IMR-90 (cell line): ENCODE data around the gene CTNNA1. TPM values are rescaled to one million over a fixed set of nuclear protein-coding genes. Genes with fewer than 3 reads are reported as not detected.

Experiments
- ATAC-seq: fragments of 200-7000 bp; cut with Tn5 transposase; 2 replicates; pipeline ENCODE4 v1.9.1; 2020; ENCODE audit warnings: low read depth, mild to moderate bottlenecking, moderate library complexity
- BruUV-seq: library from RNA; stranded (reverse); fragments of 400-500 nt; replicated peaks from 2 replicates; lab custom pipeline; 2021; lab: Mats Ljungman, UMichigan
- CTCF ChIA-PET: fragments of 300-600 bp; formaldehyde crosslinking; extraction: SDS; loops from one replicate; lab custom pipeline; 2021; ENCODE audit warnings: antibody characterized with exemption; lab: Yijun Ruan, JAX
- POLR2A ChIA-PET: fragments of 300-600 bp; sonication (Branson Sonifier 250); formaldehyde crosslinking; loops from one replicate; lab custom pipeline; 2022; ENCODE audit warnings: antibody characterized with exemption; ENCODE audit not compliant: unreplicated experiment; lab: Charles Lee
- DNase-seq: peaks from one replicate; pipeline ENCODE4 v3.0.0; 2013
- H2AFZ ChIP-seq: replicated peaks from 2 replicates; pipeline ENCODE3; 2013; ENCODE audit warnings: low read length, mild to moderate bottlenecking; ENCODE audit not compliant: poor library complexity
- H2AK5ac ChIP-seq: 2 replicates; pipeline ENCODE4 v1.6.1; 2013; ENCODE audit warnings: low read depth, low read length, inconsistent platforms
- H2AK9ac ChIP-seq: replicated peaks from 2 replicates; pipeline ENCODE3; 2013; ENCODE audit warnings: mild to moderate bottlenecking, low read depth, low read length, moderate library complexity; ENCODE audit not compliant: poor library complexity
- H2BK120ac ChIP-seq: 2 replicates; pipeline ENCODE4 v1.6.1; 2013; ENCODE audit warnings: low read depth, low read length, inconsistent platforms
- H2BK15ac ChIP-seq: 3 replicates; pipeline ENCODE4 v1.6.1; 2013; ENCODE audit warnings: low read depth, low read length, inconsistent platforms
- H2BK20ac ChIP-seq: 2 replicates; pipeline ENCODE4 v1.6.1; 2013; ENCODE audit warnings: low read depth, mild to moderate bottlenecking, inconsistent platforms, low read length, moderate library complexity
- H2BK5ac ChIP-seq: 2 replicates; pipeline ENCODE4 v1.6.1; 2013; ENCODE audit warnings: mild to moderate bottlenecking, low read depth, low read length, inconsistent platforms; ENCODE audit not compliant: poor library complexity, severe bottlenecking
- H3K14ac ChIP-seq: replicated peaks from 2 replicates; pipeline ENCODE4 v1.6.1; 2013; ENCODE audit warnings: low read depth, low read length, inconsistent platforms
- H3K18ac ChIP-seq: 2 replicates; pipeline ENCODE4 v1.6.1; 2013; ENCODE audit warnings: low read depth, low read length, control low read depth
- H3K23ac ChIP-seq: 2 replicates; pipeline ENCODE4 v1.6.1; 2013; ENCODE audit warnings: low read depth, low read length, inconsistent platforms
- H3K27ac ChIP-seq: 2 replicates; pipeline ENCODE4 v1.5.1; 2013; ENCODE audit warnings: mild to moderate bottlenecking, control low read depth, low read length; ENCODE audit not compliant: insufficient read depth
- H3K27me3 ChIP-seq: 2 replicates; pipeline ENCODE4 v1.6.1; 2013; ENCODE audit warnings: low read length; ENCODE audit not compliant: control insufficient read depth, insufficient read depth
- H3K36me3 ChIP-seq: 2 replicates; pipeline ENCODE4 v1.6.1; 2013; ENCODE audit warnings: low read length, mixed read lengths; ENCODE audit not compliant: control insufficient read depth, insufficient read depth
- H3K4ac ChIP-seq: 2 replicates; pipeline ENCODE4 v1.6.1; 2013; ENCODE audit warnings: low read depth, low read length, inconsistent platforms
- H3K4me1 ChIP-seq: 2 replicates; pipeline ENCODE4 v1.6.1; 2013; ENCODE audit warnings: low read length, mixed read lengths; ENCODE audit not compliant: control insufficient read depth, insufficient read depth
- H3K4me2 ChIP-seq: 2 replicates; pipeline ENCODE4 v1.6.1; 2013; ENCODE audit warnings: low read depth, mild to moderate bottlenecking, control low read depth, low read length, moderate library complexity
- H3K4me3 ChIP-seq: 2 replicates; pipeline ENCODE4 v1.5.1; 2013; ENCODE audit warnings: low read depth, mild to moderate bottlenecking, control low read depth, low read length, moderate library complexity; ENCODE audit not compliant: insufficient read depth
- H3K56ac ChIP-seq: 2 replicates; pipeline ENCODE4 v1.6.1; 2013; ENCODE audit warnings: low read length, inconsistent platforms; ENCODE audit not compliant: insufficient read depth; ENCODE audit errors: extremely low read depth
- H3K79me1 ChIP-seq, 2 experiments: 2 replicates each; pipeline ENCODE4 v1.6.1; 2013; ENCODE audit warnings: low read length in 2 of 2, inconsistent platforms in 1 of 2, low read depth in 1 of 2
- H3K9ac ChIP-seq: 2 replicates; pipeline ENCODE4 v1.6.1; 2013; ENCODE audit warnings: low read depth, low read length, control low read depth
- H3K9me1 ChIP-seq: 2 replicates; pipeline ENCODE4 v1.6.1; 2013; ENCODE audit warnings: low read length, inconsistent platforms; ENCODE audit not compliant: insufficient read depth
- H3K9me3 ChIP-seq: 2 replicates; pipeline ENCODE4 v1.6.1; 2013; ENCODE audit warnings: low read length; ENCODE audit not compliant: control insufficient read depth, insufficient read depth
- H4K20me1 ChIP-seq: 2 replicates; pipeline ENCODE4 v1.6.1; 2013; ENCODE audit warnings: low read length, inconsistent platforms; ENCODE audit not compliant: insufficient read depth
- H4K5ac ChIP-seq: 2 replicates; pipeline ENCODE4 v1.6.1; 2013; ENCODE audit warnings: mild to moderate bottlenecking, low read depth, low read length, control low read depth
- H4K8ac ChIP-seq, 2 experiments: 2 replicates each; pipeline ENCODE4 v1.6.1; 2013; ENCODE audit warnings: low read depth in 2 of 2, low read length in 2 of 2, control low read depth in 1 of 2, inconsistent platforms in 1 of 2
- H4K91ac ChIP-seq: 2 replicates; pipeline ENCODE4 v1.6.1; 2013; ENCODE audit warnings: low read depth, low read length, inconsistent platforms; ENCODE audit not compliant: insufficient read depth
- CEBPB ChIP-seq: IDR thresholded peaks from 2 replicates; pipeline ENCODE4 v1.6.1; 2012; ENCODE audit warnings: low read depth, low read length, improper control_type of control experiment
- CHD1 ChIP-seq: IDR thresholded peaks from 2 replicates; pipeline ENCODE4 v1.6.1; 2012; ENCODE audit warnings: low read depth, low read length, improper control_type of control experiment
- FOS ChIP-seq: fragments of 150-350 bp; IDR thresholded peaks from 2 replicates; pipeline ENCODE4 v1.6.1; 2016; ENCODE audit warnings: low read depth, low read length
- WGBS, 2 experiments: methylation state at CpG; one replicate each; pipeline versions ENCODE4 v1.1.5 to v1.1.7; 2013; ENCODE audit warnings: missing lambda C conversion rate in 2 of 2; ENCODE audit not compliant: insufficient read length in 1 of 2; ENCODE audit errors: extremely low coverage in 2 of 2; 5-methylcytosine and 5-hydroxymethylcytosine counted together
- dilution Hi-C: fragments of 300-500 bp; cut with HindIII; formaldehyde crosslinking; loops from one replicate; pipeline ENCODE4 v1.14.3; 2018; ENCODE audit warnings: low sequenced_read_pairs; ENCODE audit not compliant: unreplicated experiment
- in situ Hi-C: fragments of 300-500 bp; cut with MboI; formaldehyde crosslinking; loops from 3 replicates; pipeline ENCODE4 v1.14.3; 2019; ENCODE audit warnings: low sequenced_read_pairs, inconsistent platforms, mixed read lengths
- intact Hi-C: fragments of 100-400 bp; cut with micrococcal nuclease; formaldehyde crosslinking; loops from 2 replicates; pipeline ENCODE4 v1.10.0; 2022
- polyA plus RNA-seq, 3 experiments: library from polyadenylated mRNA; depleted of rRNA; stranded (reverse); fragments of >200 nt; gene quantifications; 2 replicates each; pipeline ENCODE4 v1.2.3, GENCODE V29; 2012; ENCODE audit warnings: low replicate concordance in 1 of 3
- total RNA-seq: library from RNA; depleted of rRNA; stranded (reverse); fragments of >200 nt; gene quantifications from 2 replicates; pipeline ENCODE4 v1.2.3, GENCODE V29; 2012
- TF ChIP-seq, protein P1 (sequence below): conservative IDR thresholded peaks from 2 replicates; pipeline ENCODE4 v1.5.1; 2012; ENCODE audit warnings: mild to moderate bottlenecking, low read depth, low read length, improper control_type of control experiment

Gene CTNNA1
- total and polyA plus RNA-seq, 2 of the 4 experiments (the other 2 are of a cell fraction), result 220 to 471 TPM

GRCh38 chr5:138725153-138725817 lies 27.9 kb upstream of the CTNNA1 start:
- Histone ChIP-seq H3K4ac (no peak overlapping the region), H2BK5ac (no peak overlapping the region), H4K5ac (no peak overlapping the region), H3K4me1 (no peaks in the 10 kb centered on the region), H4K8ac (no peak overlapping the region), H2BK20ac (no peak overlapping the region), H3K36me3 (no peaks in the 10 kb centered on the region), H4K91ac (no peak overlapping the region), H3K4me3 (no peak overlapping the region), H2BK15ac (no peak overlapping the region), H2AFZ (peak overlapping the region; percentile 52), H3K56ac (no peak overlapping the region), H2AK9ac (no peak overlapping the region), H3K18ac (no peak overlapping the region), H3K9ac (no peak overlapping the region), H3K4me2 (peak overlapping the region; percentile 4), H3K23ac (no peak overlapping the region), H4K20me1 (no peaks in the 10 kb centered on the region), H3K9me1 (no peaks in the 10 kb centered on the region), H3K9me3 (peaks cover 3% of the 10 kb centered on the region; the same call in 1 of the 2 replicates), H2BK120ac (no peak overlapping the region), H3K79me1 (no peaks in the 10 kb centered on the region), H3K27me3 (peaks cover 10% of the 10 kb centered on the region), H3K27ac (no peak overlapping the region), H3K14ac (no peak overlapping the region), H2AK5ac (no peak overlapping the region)
- DNase-seq (peak; percentile 48), ATAC-seq (peak; percentile 82)
- dilution Hi-C loops, result no loop called here
- in situ Hi-C loops, result no loop called here
- ChIA-PET CTCF (interaction anchor here (0.9 kb wide), 1 partner anchor 22 kb away, joined by 4 read pairs; no protein-coding TSS in a partner anchor), POLR2A (interaction anchor here (0.8 kb wide), 1 partner anchor 10 kb away, joined by 3 read pairs; no protein-coding TSS in a partner anchor)
- WGBS, 2 experiments, result no CpG with 5 or more reads among the region's 12 CpGs
- TF ChIP-seq, protein P1, sequence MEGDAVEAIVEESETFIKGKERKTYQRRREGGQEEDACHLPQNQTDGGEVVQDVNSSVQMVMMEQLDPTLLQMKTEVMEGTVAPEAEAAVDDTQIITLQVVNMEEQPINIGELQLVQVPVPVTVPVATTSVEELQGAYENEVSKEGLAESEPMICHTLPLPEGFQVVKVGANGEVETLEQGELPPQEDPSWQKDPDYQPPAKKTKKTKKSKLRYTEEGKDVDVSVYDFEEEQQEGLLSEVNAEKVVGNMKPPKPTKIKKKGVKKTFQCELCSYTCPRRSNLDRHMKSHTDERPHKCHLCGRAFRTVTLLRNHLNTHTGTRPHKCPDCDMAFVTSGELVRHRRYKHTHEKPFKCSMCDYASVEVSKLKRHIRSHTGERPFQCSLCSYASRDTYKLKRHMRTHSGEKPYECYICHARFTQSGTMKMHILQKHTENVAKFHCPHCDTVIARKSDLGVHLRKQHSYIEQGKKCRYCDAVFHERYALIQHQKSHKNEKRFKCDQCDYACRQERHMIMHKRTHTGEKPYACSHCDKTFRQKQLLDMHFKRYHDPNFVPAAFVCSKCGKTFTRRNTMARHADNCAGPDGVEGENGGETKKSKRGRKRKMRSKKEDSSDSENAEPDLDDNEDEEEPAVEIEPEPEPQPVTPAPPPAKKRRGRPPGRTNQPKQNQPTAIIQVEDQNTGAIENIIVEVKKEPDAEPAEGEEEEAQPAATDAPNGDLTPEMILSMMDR, result peak; percentile 32; the same call in 1 of the 2 replicates
- TF ChIP-seq CHD1 (no peak), CEBPB (no peak), FOS (no peak)
- BruUV-seq, result no TSS peak
- intact Hi-C loops, result no loop called here
